Measurements from ENCODE around the gene DNAH9.

DNA sequence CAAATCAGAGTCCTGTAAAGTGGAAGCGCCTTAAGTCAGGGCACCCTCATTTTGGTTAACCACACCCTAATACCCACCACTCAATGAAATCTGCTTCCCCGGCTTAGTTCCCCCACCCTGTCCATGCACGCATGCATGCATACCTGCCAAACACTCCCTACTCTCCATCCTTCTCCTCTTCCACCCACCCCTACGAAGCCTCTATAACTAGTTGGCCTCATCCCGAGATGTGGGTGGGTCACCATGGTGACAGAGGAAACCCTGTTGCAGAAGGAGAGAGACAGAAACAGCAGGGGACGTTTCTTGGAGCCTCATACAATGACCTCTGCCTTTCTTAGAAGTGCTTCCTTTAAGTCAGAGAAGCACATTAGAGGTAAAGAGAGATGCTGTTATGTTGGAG lies 46.8 kb upstream of the DNAH9 start:
- TF ChIP-seq YY1 (IDR thresholded peaks at IDR 0.05; ENCODE audit: insufficient read depth, insufficient read length) (no peak), ZNF274 (IDR thresholded peaks at IDR 0.05; ENCODE audit: low read depth, low read length) (no peak), SUZ12 (IDR thresholded peaks at IDR 0.05; ENCODE audit: extremely low read depth, insufficient read depth, insufficient read length) (no peak)
